ENCODE results near the gene LHPP. TPM values are rescaled to one million over a fixed set of nuclear protein-coding genes. Genes with fewer than 3 reads are reported as not detected.

The LHPP gene
- total RNA-seq, 1 donor from 2014 or later: 8.6 TPM

GRCh38 chr10:124530816-124531215 lies 69.2 kb downstream of the LHPP start:
- intact Hi-C loops (cut with micrococcal nuclease): loop anchor here (1.0 kb wide), 2 partner anchors 210 to 296 kb away; no protein-coding TSS in a partner anchor
- H3K36me3 Mint-ChIP-seq (ENCODE audit: low read depth): no peaks in the 10 kb centered on the region
- no peaks in the 10 kb centered on the region for H3K9me3 Mint-ChIP-seq
- no peak for DNase-seq
- peaks cover 5% of the 10 kb centered on the region for H3K4me1 Mint-ChIP-seq
- H3K27ac Mint-ChIP-seq: no peak overlapping the region
- no peak overlapping the region for H3K4me3 Mint-ChIP-seq
- peaks cover 3% of the 10 kb centered on the region for H3K27me3 Mint-ChIP-seq

- Mint-ChIP-seq H3K27me3 (peaks cover 3% of the 10 kb centered on the region), H3K4me3 (no peak overlapping the region), H3K9me3 (no peaks in the 10 kb centered on the region), H3K27ac (no peak overlapping the region), H3K36me3 (ENCODE audit: low read depth) (no peaks in the 10 kb centered on the region), H3K4me1 (peaks cover 5% of the 10 kb centered on the region)
- no peak for DNase-seq
- intact Hi-C loops (cut with micrococcal nuclease): no loop called here
Observed at GRCh38 chr10:124532106-124532641, 70.6 kb downstream of the LHPP start.

GRCh38 chr10:124532788-124533187 lies 71.2 kb downstream of the LHPP start:
- intact Hi-C loops (cut with micrococcal nuclease): no loop called here
- no peak overlapping the region for H3K4me3 Mint-ChIP-seq

GRCh38 chr10:124533266-124533665 lies 71.6 kb downstream of the LHPP start:
- no peaks in the 10 kb centered on the region for H3K36me3 Mint-ChIP-seq (ENCODE audit: low read depth)
- no peak overlapping the region for H3K4me3 Mint-ChIP-seq
- intact Hi-C loops (cut with micrococcal nuclease): no loop called here
- H3K27me3 Mint-ChIP-seq: peaks cover 3% of the 10 kb centered on the region
- DNase-seq: no peak
- peaks cover 5% of the 10 kb centered on the region for H3K4me1 Mint-ChIP-seq
- H3K9me3 Mint-ChIP-seq: no peaks in the 10 kb centered on the region
- H3K27ac Mint-ChIP-seq: no peak overlapping the region

More at GRCh38 chr10:124532788-124533187, 71.2 kb downstream of the LHPP start:
- Mint-ChIP-seq H3K4me1 (peaks cover 5% of the 10 kb centered on the region), H3K27ac (no peak overlapping the region), H3K27me3 (peaks cover 3% of the 10 kb centered on the region), H3K9me3 (no peaks in the 10 kb centered on the region), H3K36me3 (ENCODE audit: low read depth) (no peaks in the 10 kb centered on the region)
- DNase-seq: no peak

GRCh38 chr10:124534231-124534798 lies 72.7 kb downstream of the LHPP start:
- peaks cover 3% of the 10 kb centered on the region for H3K27me3 Mint-ChIP-seq
- no peaks in the 10 kb centered on the region for H3K36me3 Mint-ChIP-seq (ENCODE audit: low read depth)
- intact Hi-C loops (cut with micrococcal nuclease): no loop called here
- H3K27ac Mint-ChIP-seq: no peak overlapping the region
- H3K4me1 Mint-ChIP-seq: peaks cover 5% of the 10 kb centered on the region
- H3K4me3 Mint-ChIP-seq: no peak overlapping the region
- peak; percentile 62 for DNase-seq
- H3K9me3 Mint-ChIP-seq: no peaks in the 10 kb centered on the region

GRCh38 chr10:124534826-124535601 lies 73.4 kb downstream of the LHPP start:
- Mint-ChIP-seq H3K4me1 (peaks cover 5% of the 10 kb centered on the region), H3K4me3 (no peak overlapping the region)

GRCh38 chr10:124535731-124536495 lies 74.3 kb downstream of the LHPP start:
- DNase-seq: no peak
- intact Hi-C loops (cut with micrococcal nuclease): no loop called here
- Mint-ChIP-seq H3K27ac (no peak overlapping the region), H3K4me1 (no peaks in the 10 kb centered on the region), H3K27me3 (peaks cover 3% of the 10 kb centered on the region), H3K36me3 (ENCODE audit: low read depth) (no peaks in the 10 kb centered on the region), H3K9me3 (no peaks in the 10 kb centered on the region), H3K4me3 (no peak overlapping the region)

More at GRCh38 chr10:124534826-124535601, 73.4 kb downstream of the LHPP start:
- intact Hi-C loops (cut with micrococcal nuclease): no loop called here
- DNase-seq: no peak
- Mint-ChIP-seq H3K27ac (no peak overlapping the region), H3K36me3 (ENCODE audit: low read depth) (no peaks in the 10 kb centered on the region), H3K27me3 (peaks cover 3% of the 10 kb centered on the region), H3K9me3 (no peaks in the 10 kb centered on the region)

- Mint-ChIP-seq H3K27me3 (peaks cover 3% of the 10 kb centered on the region), H3K9me3 (no peaks in the 10 kb centered on the region), H3K4me3 (no peak overlapping the region), H3K27ac (no peak overlapping the region), H3K4me1 (no peaks in the 10 kb centered on the region), H3K36me3 (ENCODE audit: low read depth) (no peaks in the 10 kb centered on the region)
- intact Hi-C loops (cut with micrococcal nuclease): no loop called here
- DNase-seq: no peak
Observed at GRCh38 chr10:124536496-124537050, 75.0 kb downstream of the LHPP start.

- intact Hi-C loops (cut with micrococcal nuclease): no loop called here
Observed at GRCh38 chr10:124537166-124537725, 75.6 kb downstream of the LHPP start.

GRCh38 chr10:124537891-124538290 lies 76.3 kb downstream of the LHPP start:
- intact Hi-C loops (cut with micrococcal nuclease): no loop called here
- Mint-ChIP-seq H3K27ac (no peak overlapping the region), H3K36me3 (ENCODE audit: low read depth) (no peaks in the 10 kb centered on the region), H3K4me1 (no peaks in the 10 kb centered on the region), H3K27me3 (no peaks in the 10 kb centered on the region), H3K4me3 (no peak overlapping the region), H3K9me3 (no peaks in the 10 kb centered on the region)
- DNase-seq: no peak

More at GRCh38 chr10:124537166-124537725, 75.6 kb downstream of the LHPP start:
- no peak for DNase-seq
- Mint-ChIP-seq H3K9me3 (no peaks in the 10 kb centered on the region), H3K27ac (no peak overlapping the region), H3K4me3 (no peak overlapping the region), H3K36me3 (ENCODE audit: low read depth) (no peaks in the 10 kb centered on the region), H3K27me3 (no peaks in the 10 kb centered on the region), H3K4me1 (no peaks in the 10 kb centered on the region)

- intact Hi-C loops (cut with micrococcal nuclease): no loop called here
- H3K4me1 Mint-ChIP-seq: no peaks in the 10 kb centered on the region
Observed at GRCh38 chr10:124538706-124539105, 77.1 kb downstream of the LHPP start.

GRCh38 chr10:124539935-124540641 lies 78.5 kb downstream of the LHPP start:
- H3K36me3 Mint-ChIP-seq (ENCODE audit: low read depth): no peaks in the 10 kb centered on the region
- intact Hi-C loops (cut with micrococcal nuclease): loop anchor here (1.0 kb wide), 2 partner anchors 201 to 205 kb away; no protein-coding TSS in a partner anchor
- no peaks in the 10 kb centered on the region for H3K9me3 Mint-ChIP-seq
- H3K27ac Mint-ChIP-seq: no peak overlapping the region
- H3K27me3 Mint-ChIP-seq: no peaks in the 10 kb centered on the region
- no peak overlapping the region for H3K4me3 Mint-ChIP-seq
- DNase-seq: peak; percentile 90
- H3K4me1 Mint-ChIP-seq: no peaks in the 10 kb centered on the region

More at GRCh38 chr10:124538706-124539105, 77.1 kb downstream of the LHPP start:
- Mint-ChIP-seq H3K4me3 (no peak overlapping the region), H3K9me3 (no peaks in the 10 kb centered on the region), H3K27ac (no peak overlapping the region), H3K27me3 (no peaks in the 10 kb centered on the region), H3K36me3 (ENCODE audit: low read depth) (no peaks in the 10 kb centered on the region)
- no peak for DNase-seq

Measured in activated CD4-positive, alpha-beta T cell treated with anti-CD3 and anti-CD28 coated beads, Interleukin-2, amount 10 ng/mL, durations not matched to agents 24 days and 14 days (primary cell).